Lung (tissue), 13 donors: ENCODE results near the gene TMEM161B. TPM values are rescaled to one million over a fixed set of nuclear protein-coding genes. Genes with fewer than 3 reads are reported as not detected.

Experiments
- ATAC-seq: fragments of 200-7000 bp; cut with Tn5 transposase; one replicate; pipeline ENCODE4 v1.9.1; 2020; ENCODE audit warnings: moderate number of reproducible peaks; ENCODE audit not compliant: insufficient read depth, low FRiP score
- DNase-seq, 3 donors: peaks; one replicate each; pipeline ENCODE4 v3.0.0-alpha.2; 2013 to 2017
- H3K27ac ChIP-seq, 2 donors: one replicate each; pipeline ENCODE4 v1.5.1; 2013; ENCODE audit warnings: mild to moderate bottlenecking in 2 of 2, moderate library complexity in 2 of 2, control low read depth in 1 of 2, inconsistent platforms in 1 of 2, low read depth in 1 of 2, low read length in 1 of 2
- H3K27me3 ChIP-seq, 3 donors: one replicate each; pipeline ENCODE4 v1.5.1; 2013; ENCODE audit warnings: low read length in 2 of 3; ENCODE audit not compliant: control insufficient read depth in 3 of 3, insufficient read depth in 3 of 3
- H3K36me3 ChIP-seq, 4 donors: one replicate each; pipeline ENCODE4 v1.5.1; 2013; ENCODE audit warnings: low read length in 4 of 4, mild to moderate bottlenecking in 1 of 4, moderate library complexity in 1 of 4; ENCODE audit not compliant: control insufficient read depth in 4 of 4, insufficient read depth in 4 of 4
- H3K4me1 ChIP-seq, 5 donors: one replicate each; pipeline ENCODE4 v1.5.1; 2013; ENCODE audit warnings: low read length in 5 of 5, mild to moderate bottlenecking in 2 of 5, moderate library complexity in 1 of 5; ENCODE audit not compliant: control insufficient read depth in 5 of 5, insufficient read depth in 5 of 5
- H3K4me3 ChIP-seq: one replicate; pipeline ENCODE4 v1.5.1; 2013; ENCODE audit warnings: mild to moderate bottlenecking, control low read depth, moderate library complexity
- H3K9ac ChIP-seq, 2 donors: one replicate each; pipeline ENCODE4 v1.5.1; 2013; ENCODE audit warnings: low read length in 2 of 2, control low read depth in 1 of 2; ENCODE audit not compliant: insufficient read depth in 1 of 2
- H3K9me3 ChIP-seq, 4 donors: one replicate each; pipeline ENCODE4 v1.5.1; 2013; ENCODE audit warnings: low read length in 3 of 4, mild to moderate bottlenecking in 1 of 4, moderate library complexity in 1 of 4; ENCODE audit not compliant: control insufficient read depth in 4 of 4, insufficient read depth in 3 of 4
- CTCF ChIP-seq: IDR thresholded peaks from 2 replicates; pipeline ENCODE4 v1.5.1; 2012; ENCODE audit warnings: mild to moderate bottlenecking; ENCODE audit errors: control extremely low read depth, extremely low read depth
- WGBS, 2 donors: extraction: QIAGEN DNeasy Blood & Tissue Kit; methylation state at CpG; one replicate each; pipeline ENCODE4 v1.1.7; 2013; 5-methylcytosine and 5-hydroxymethylcytosine counted together
- polyA plus RNA-seq, 2 donors: library from polyadenylated mRNA; stranded (reverse); fragments of 200-250 nt; gene quantifications; one replicate each; pipeline ENCODE4 v1.2.1, GENCODE V29; 2013
- small RNA-seq: library from RNA; depleted of rRNA; stranded (forward); fragments of <200 nt; gene quantifications from one replicate; pipeline ENCODE3, GENCODE V24; 2014; ENCODE audit warnings: low replicate concordance
- total RNA-seq, 2 donors: library from RNA; depleted of rRNA in 1 of 2; stranded (reverse); fragments of >200 nt in 1 of 2; gene quantifications; one replicate each; pipeline ENCODE4 v1.2.1, GENCODE V29; 2014 to 2021
- donor health status: control.
- donor health status: control.
- donor health status: Bipolar disorder and iron deficiency.
- donor health status: healthy.
- donor health status: DM: yes; HTN: yes; CAD: no.

Gene TMEM161B
- total and polyA plus RNA-seq, 4 donors: 5.2 to 48.4 (median 9.6) TPM

DNA sequence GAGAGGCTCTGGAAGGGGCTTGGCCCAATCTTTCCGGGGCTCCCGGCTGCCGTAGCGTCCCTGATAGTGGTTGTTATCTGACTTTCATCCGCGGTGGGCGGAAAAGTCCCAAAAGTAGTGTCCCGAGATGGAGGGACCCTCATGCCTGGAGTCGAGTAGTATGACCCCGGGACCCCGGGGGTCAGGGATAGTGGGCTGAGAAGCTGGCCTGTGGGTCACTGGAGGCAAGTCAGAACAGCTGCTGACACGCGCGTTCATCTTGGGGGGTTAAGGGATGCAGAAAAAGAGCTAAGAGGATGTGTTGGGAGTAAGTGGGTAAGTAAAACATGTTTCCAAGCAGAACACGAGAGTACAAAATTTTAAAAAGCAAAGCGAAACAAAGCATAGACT is 123.4 kb downstream of the TMEM161B start:
- H3K9ac ChIP-seq: no peak overlapping the region
- peak overlapping the region in 1 of 2 donors; percentile 85 for H3K27ac ChIP-seq
- H3K36me3 ChIP-seq: no peaks in the 10 kb centered on the region
- ATAC-seq (no peak), DNase-seq (no peak)
- H3K4me3 ChIP-seq: no peak overlapping the region
- peaks cover 2 to 40% (median 13%) of the 10 kb centered on the region in 5 donors for H3K4me1 ChIP-seq
- no peak for TF ChIP-seq CTCF
- WGBS, 2 donors: 8 to 15% methylated on average over 16 of the region's 16 CpGs
- H3K27me3 ChIP-seq: peaks cover 0 to 70% (median 52%) of the 10 kb centered on the region in 3 donors
- H3K9me3 ChIP-seq: peaks cover 0 to 9% (median 0%) of the 10 kb centered on the region in 4 donors

Small RNAs within 50 kb of the gene (small RNA-seq; reads per million reads assigned to genes)
- gene RNA5SP187: not detected
